K562 (cell line): ENCODE data around the gene RRBP1. TPM values are rescaled to one million over a fixed set of nuclear protein-coding genes. Genes with fewer than 3 reads are reported as not detected.

Experiments
- ATF3 ChIP-seq, 2 experiments: fragments of 450-650 bp in 1 of 2; sonication (generic) in 1 of 2; formaldehyde crosslinking in 1 of 2; IDR thresholded peaks in 1 of 2; conservative IDR thresholded peaks in 1 of 2; 2 replicates each; pipeline versions ENCODE4 v1.6.1 to v1.8.1; 2016 to 2023; ENCODE audit warnings: mild to moderate bottlenecking in 2 of 2, moderate library complexity in 2 of 2, inconsistent platforms in 1 of 2, missing genetic modification reagents in 1 of 2
- CTBP1 ChIP-seq: fragments of 450-650 bp; IDR thresholded peaks from 2 replicates; pipeline ENCODE4 v1.6.1; 2016; ENCODE audit warnings: borderline replicate concordance
- DLX4 ChIP-seq: fragments of 250-450 bp; sonication (Bioruptor Pico); IDR thresholded peaks from 2 replicates; pipeline ENCODE4 v1.6.1; 2021; ENCODE audit warnings: mild to moderate bottlenecking
- FOXJ3 ChIP-seq: sonication (generic); formaldehyde crosslinking; IDR thresholded peaks from 2 replicates; pipeline ENCODE4 v1.4.0; 2020; ENCODE audit warnings: mild to moderate bottlenecking, missing genetic modification reagents
- GABPB1 ChIP-seq: sonication (generic); formaldehyde crosslinking; IDR thresholded peaks from 2 replicates; pipeline ENCODE4 v1.8.0; 2022; ENCODE audit warnings: mild to moderate bottlenecking, missing genetic modification reagents
- KDM4B ChIP-seq, 2 experiments: fragments of 450-650 bp in 1 of 2; sonication (generic) in 1 of 2; IDR thresholded peaks; 2 replicates each; pipeline ENCODE4 v1.6.1; 2016 to 2017; ENCODE audit warnings: borderline replicate concordance in 2 of 2, antibody characterized with exemption in 1 of 2, low read depth in 1 of 2, mild to moderate bottlenecking in 1 of 2
- MAFG ChIP-seq: fragments of 450-650 bp; conservative IDR thresholded peaks from 2 replicates; pipeline ENCODE4 v1.6.1; 2016; ENCODE audit warnings: missing genetic modification characterization, missing compliant biosample characterization
- MAX ChIP-seq: sonication (generic); formaldehyde crosslinking; IDR thresholded peaks from 2 replicates; pipeline ENCODE4 v1.9.0; 2022; ENCODE audit warnings: mild to moderate bottlenecking, missing genetic modification reagents
- MYC ChIP-seq, 2 experiments: fragments of 250-450 bp in 1 of 2; sonication (Bioruptor Pico) in 1 of 2; IDR thresholded peaks; 2 replicates each; pipeline versions ENCODE4 v1.5.1 to v1.6.1; 2012 to 2021; ENCODE audit warnings: low read depth in 2 of 2, borderline replicate concordance in 1 of 2, improper control_type of control experiment in 1 of 2, low read length in 1 of 2, mild to moderate bottlenecking in 1 of 2, moderate library complexity in 1 of 2
- NBN ChIP-seq: fragments of 450-650 bp; IDR thresholded peaks from 2 replicates; pipeline ENCODE4 v1.6.1; 2016; ENCODE audit warnings: low read depth, mild to moderate bottlenecking
- NEUROD1 ChIP-seq: fragments of 150-350 bp; IDR thresholded peaks from 2 replicates; pipeline ENCODE4 v1.6.1; 2014; ENCODE audit warnings: borderline replicate concordance, low read length, low read depth; ENCODE audit not compliant: partially characterized antibody
- NFE2L1 ChIP-seq: fragments of 450-650 bp; IDR thresholded peaks from 2 replicates; pipeline ENCODE4 v1.6.1; 2016; ENCODE audit warnings: missing genetic modification characterization, low read depth, mild to moderate bottlenecking, missing compliant biosample characterization, moderate library complexity, borderline replicate concordance
- NFIC ChIP-seq: fragments of 450-650 bp; IDR thresholded peaks from 2 replicates; pipeline ENCODE4 v1.6.1; 2017; ENCODE audit warnings: mild to moderate bottlenecking, inconsistent platforms
- RBM25 ChIP-seq: fragments of 200-400 bp; formaldehyde crosslinking; IDR thresholded peaks from 2 replicates; pipeline ENCODE4 v1.6.1; 2018; ENCODE audit warnings: low read length, low read depth, moderate library complexity; ENCODE audit not compliant: severe bottlenecking
- RFX1 ChIP-seq: fragments of 450-650 bp; IDR thresholded peaks from 2 replicates; pipeline ENCODE4 v1.6.1; 2016; ENCODE audit warnings: mild to moderate bottlenecking, moderate library complexity
- TAF9B ChIP-seq: fragments of 450-650 bp; IDR thresholded peaks from 2 replicates; pipeline ENCODE4 v1.6.1; 2018; ENCODE audit warnings: mild to moderate bottlenecking; ENCODE audit not compliant: partially characterized antibody
- TOE1 ChIP-seq, 2 experiments: fragments of 450-650 bp in 1 of 2; sonication (generic) in 1 of 2; formaldehyde crosslinking in 1 of 2; IDR thresholded peaks; 2 replicates each; pipeline versions ENCODE4 v1.7.1 to v1.8.0; 2016 to 2022; ENCODE audit warnings: borderline replicate concordance in 2 of 2, mild to moderate bottlenecking in 2 of 2, antibody characterized with exemption in 1 of 2, inconsistent platforms in 1 of 2, low read depth in 1 of 2, missing genetic modification reagents in 1 of 2, moderate library complexity in 1 of 2
- ZNF347 ChIP-seq: fragments of 450-650 bp; formaldehyde crosslinking; IDR thresholded peaks from 2 replicates; pipeline ENCODE4 v1.4.0; 2020; ENCODE audit warnings: low read depth, mild to moderate bottlenecking, moderate library complexity
- polyA plus RNA-seq, 8 experiments: library from polyadenylated mRNA; depleted of rRNA in 4 of 8; stranded (reverse) in 5 of 8; unstranded in 3 of 8; fragments of >200 nt; fragmentation: Nextera tagmentation in 2 of 8; fragmentation: Illumina TruSeq in 1 of 8; extraction: Ambion mirVana in 2 of 8; extraction: Trizol in 1 of 8; gene quantifications; 2 replicates each; pipeline versions ENCODE4 v1.2.1 to v1.2.3, GENCODE V29; 2011 to 2014; ENCODE audit warnings: inconsistent platforms in 1 of 8, missing spikeins in 1 of 8
- total RNA-seq, 7 experiments: library from RNA; depleted of rRNA in 6 of 7; stranded (reverse); fragments of >200 nt in 6 of 7; fragmentation: Illumina TruSeq in 2 of 7; extraction: Trizol in 2 of 7; gene quantifications; 2 replicates each; pipeline versions ENCODE4 v1.2.1 to v1.2.3, GENCODE V29; 2011 to 2021; ENCODE audit warnings: low replicate concordance in 1 of 7
- TF ChIP-seq, protein P1 (sequence below): fragments of 450-650 bp; IDR thresholded peaks from 2 replicates; pipeline ENCODE4 v1.6.1; 2016; ENCODE audit warnings: antibody characterized with exemption

Gene RRBP1
- total and polyA plus RNA-seq, 9 of the 15 experiments (the other 6 are each of a cell fraction or from before 2014, with no cell fraction given): 0.84 to 32.0 (median 17.6) TPM

DNA sequence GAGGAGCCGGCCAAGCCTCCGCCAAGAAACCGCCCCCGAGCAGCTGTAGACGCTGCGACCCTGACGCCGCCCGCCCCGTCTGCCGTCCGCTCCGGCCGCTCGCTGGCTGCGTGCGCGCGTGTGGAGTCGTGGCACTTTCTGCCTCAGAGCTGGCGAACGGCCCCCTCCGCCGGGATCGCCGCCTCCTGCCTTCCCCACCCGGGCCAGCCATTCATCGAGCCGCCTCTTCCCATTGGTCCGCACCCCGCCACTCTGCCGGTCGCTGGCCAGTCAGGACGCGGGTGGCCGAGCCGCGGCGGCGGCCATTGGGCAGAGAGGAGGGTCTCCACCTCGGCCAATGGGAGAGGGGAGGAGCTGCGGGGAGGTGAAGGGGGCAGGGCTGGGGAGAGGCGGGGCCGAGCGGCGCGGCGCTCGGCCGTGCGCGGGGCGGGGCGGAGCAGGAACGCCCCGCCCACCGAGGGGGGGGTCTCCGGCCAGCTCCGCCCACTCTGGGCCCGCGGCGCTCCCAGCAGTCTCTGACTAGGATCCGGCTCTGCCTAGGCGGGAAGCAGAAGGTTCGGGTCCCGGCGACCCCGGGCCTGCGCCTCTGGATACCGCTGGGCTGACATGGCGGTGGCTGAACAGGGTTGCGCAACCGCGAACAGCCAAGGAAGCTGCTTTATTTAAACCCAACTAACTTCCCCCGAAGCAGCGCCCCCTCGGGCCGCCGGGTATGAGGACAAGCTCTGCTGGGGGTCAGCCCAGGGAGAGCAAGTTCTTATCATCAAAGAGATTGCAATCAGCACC lies at the start of gene RRBP1 (continued):
- TF ChIP-seq MYC (IDR thresholded peaks at IDR 0.05; ENCODE audit: low read depth, low read length): no peak
- TF ChIP-seq MYC (CRISPR knock-in tag; IDR thresholded peaks at IDR 0.05; ENCODE audit: borderline replicate concordance, low read depth): no peak
- TF ChIP-seq NBN: 0 out of 2 replicates have a peak, but pooled peaks have one; percentile 49
- peak; percentile 52 for TF ChIP-seq NFIC
- 0 out of 4 replicates have a peak, but pooled peaks of 1 of the 2 experiments have one; percentile 34 for TF ChIP-seq KDM4B (IDR thresholded peaks at IDR 0.05; ENCODE audit: borderline replicate concordance in 2 of 2, low read depth in 1 of 2)
- peak; percentile 97 for TF ChIP-seq NEUROD1
- no peak for TF ChIP-seq DLX4
- TF ChIP-seq TAF9B: peak; percentile 15
- TF ChIP-seq, protein P1, sequence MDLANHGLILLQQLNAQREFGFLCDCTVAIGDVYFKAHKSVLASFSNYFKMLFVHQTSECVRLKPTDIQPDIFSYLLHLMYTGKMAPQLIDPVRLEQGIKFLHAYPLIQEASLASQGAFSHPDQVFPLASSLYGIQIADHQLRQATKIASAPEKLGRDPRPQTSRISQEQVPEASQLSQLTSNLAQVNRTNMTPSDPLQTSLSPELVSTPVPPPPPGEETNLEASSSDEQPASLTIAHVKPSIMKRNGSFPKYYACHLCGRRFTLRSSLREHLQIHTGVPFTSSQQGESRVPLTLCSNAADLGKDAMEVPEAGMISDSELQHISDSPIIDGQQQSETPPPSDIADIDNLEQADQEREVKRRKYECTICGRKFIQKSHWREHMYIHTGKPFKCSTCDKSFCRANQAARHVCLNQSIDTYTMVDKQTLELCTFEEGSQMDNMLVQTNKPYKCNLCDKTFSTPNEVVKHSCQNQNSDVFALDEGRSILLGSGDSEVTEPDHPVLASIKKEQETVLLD: no peak
- TF ChIP-seq FOXJ3 (CRISPR knock-in tag): no peak
- no peak for TF ChIP-seq RFX1
- TF ChIP-seq CTBP1: peak; percentile 52
- peak; percentile 62 for TF ChIP-seq ATF3 (IDR thresholded peaks at IDR 0.05)
- TF ChIP-seq ATF3 (CRISPR knock-in tag; conservative IDR thresholded peaks at IDR 0.05): no peak
- no peak for TF ChIP-seq NFE2L1 (tag)
- TF ChIP-seq GABPB1 (CRISPR knock-in tag): peak; percentile 41; the same call in 1 of the 2 replicates
- TF ChIP-seq TOE1 (IDR thresholded peaks at IDR 0.05; ENCODE audit: borderline replicate concordance): peak; percentile 10; the same call in 1 of the 2 replicates
- no peak for TF ChIP-seq TOE1 (CRISPR knock-in tag; IDR thresholded peaks at IDR 0.05; ENCODE audit: borderline replicate concordance, low read depth)
- peak; percentile 100 for TF ChIP-seq RBM25
- TF ChIP-seq MAX (CRISPR knock-in tag): 0 out of 2 replicates have a peak, but pooled peaks have one; percentile 23
- TF ChIP-seq ZNF347 (CRISPR knock-in tag): no peak
- no peak for TF ChIP-seq MAFG (tag)
